Adipocyte (in vitro differentiated cells): Measurements from ENCODE around the gene SENP3.

ENCODE experiments used
- DNase-seq: peaks from one replicate; pipeline ENCODE4 v3.0.0-alpha.2; 2015; ENCODE audit warnings: low read depth
- H3K27me3 ChIP-seq: replicated peaks from 2 replicates; pipeline ENCODE4 v1.7.0; 2013; ENCODE audit warnings: mild to moderate bottlenecking, low read length, moderate library complexity; ENCODE audit not compliant: control insufficient read depth, insufficient read depth
- H3K36me3 ChIP-seq: 2 replicates; pipeline ENCODE4 v1.7.0; 2013; ENCODE audit warnings: low read length, mild to moderate bottlenecking, moderate library complexity; ENCODE audit not compliant: control insufficient read depth, insufficient read depth, severe bottlenecking
- H3K4me1 ChIP-seq: 2 replicates; pipeline ENCODE4 v1.7.0; 2013; ENCODE audit warnings: mild to moderate bottlenecking, low read length, moderate library complexity; ENCODE audit not compliant: control insufficient read depth, insufficient read depth
- H3K4me3 ChIP-seq: 2 replicates; pipeline ENCODE4 v1.7.0; 2013; ENCODE audit warnings: mild to moderate bottlenecking, low read length, moderate library complexity
- H3K9ac ChIP-seq: 2 replicates; pipeline ENCODE4 v1.7.0; 2013; ENCODE audit warnings: mild to moderate bottlenecking, low read length, moderate library complexity
- H3K9me3 ChIP-seq: 2 replicates; pipeline ENCODE4 v1.7.0; 2013; ENCODE audit warnings: mild to moderate bottlenecking, low read length, moderate library complexity; ENCODE audit not compliant: control insufficient read depth

Gene SENP3

GRCh38 chr17:7615265-7615747, 53.6 kb downstream of the SENP3 start:
- no peaks in the 10 kb centered on the region for H3K27me3 ChIP-seq
- peak overlapping the region; percentile 85 for H3K4me3 ChIP-seq
- H3K4me1 ChIP-seq = peaks cover 31% of the 10 kb centered on the region
- H3K9me3 ChIP-seq = no peaks in the 10 kb centered on the region
- H3K36me3 ChIP-seq = peaks cover 9% of the 10 kb centered on the region
- H3K9ac ChIP-seq = peak overlapping the region; percentile 86
- no peak for DNase-seq

- Histone ChIP-seq H3K36me3 (no peaks in the 10 kb centered on the region), H3K27me3 (no peaks in the 10 kb centered on the region), H3K9ac (no peak overlapping the region), H3K9me3 (no peaks in the 10 kb centered on the region), H3K4me1 (peaks cover 3% of the 10 kb centered on the region), H3K4me3 (no peak overlapping the region)
- DNase-seq = no peak
Observed at GRCh38 chr17:7618608-7619007, 56.9 kb downstream of the SENP3 start.

- Histone ChIP-seq H3K36me3 (peaks cover under 1% of the 10 kb centered on the region), H3K27me3 (no peaks in the 10 kb centered on the region), H3K9ac (no peak overlapping the region), H3K9me3 (no peaks in the 10 kb centered on the region), H3K4me3 (no peak overlapping the region), H3K4me1 (no peaks in the 10 kb centered on the region)
- DNase-seq = no peak
Observed at GRCh38 chr17:7620835-7621234, 59.1 kb downstream of the SENP3 start.
